A549 (cell line): ENCODE results near the gene LAMTOR5.

Experiments
- EP300 ChIP-seq, 2 experiments: fragments of >200 bp; sonication (Bioruptor Twin); formaldehyde crosslinking; IDR thresholded peaks; 2 replicates in 1 of 2; 3 replicates in 1 of 2; pipeline ENCODE4 v1.6.1; 2016 to 2017
- POLR2A ChIP-seq: IDR thresholded peaks from 2 replicates; pipeline ENCODE4 v1.6.1; 2012; ENCODE audit warnings: mild to moderate bottlenecking, low read length
- SMC3 ChIP-seq: fragments of >200 bp; sonication (Bioruptor Twin); formaldehyde crosslinking; IDR thresholded peaks from 3 replicates; pipeline ENCODE4 v1.6.1; 2018; ENCODE audit warnings: inconsistent platforms
- ZC3H11A ChIP-seq: fragments of 450-650 bp; IDR thresholded peaks from 2 replicates; pipeline ENCODE4 v1.6.1; 2014; ENCODE audit warnings: antibody characterized with exemption, mild to moderate bottlenecking
- TF ChIP-seq, protein P1 (sequence below): fragments of >200 bp; sonication (Bioruptor Twin); formaldehyde crosslinking; IDR thresholded peaks from 3 replicates; pipeline ENCODE4 v1.5.1; 2016
- TF ChIP-seq, protein P2 (sequence below): IDR thresholded peaks from 2 replicates; pipeline ENCODE4 v1.6.1; 2012
- TF ChIP-seq, protein P3 (sequence below): IDR thresholded peaks from 2 replicates; pipeline ENCODE4 v1.6.1; 2012

GRCh38 chr1:110430366-110430765 lies 22.9 kb upstream of the LAMTOR5 start:
- TF ChIP-seq, protein P1, sequence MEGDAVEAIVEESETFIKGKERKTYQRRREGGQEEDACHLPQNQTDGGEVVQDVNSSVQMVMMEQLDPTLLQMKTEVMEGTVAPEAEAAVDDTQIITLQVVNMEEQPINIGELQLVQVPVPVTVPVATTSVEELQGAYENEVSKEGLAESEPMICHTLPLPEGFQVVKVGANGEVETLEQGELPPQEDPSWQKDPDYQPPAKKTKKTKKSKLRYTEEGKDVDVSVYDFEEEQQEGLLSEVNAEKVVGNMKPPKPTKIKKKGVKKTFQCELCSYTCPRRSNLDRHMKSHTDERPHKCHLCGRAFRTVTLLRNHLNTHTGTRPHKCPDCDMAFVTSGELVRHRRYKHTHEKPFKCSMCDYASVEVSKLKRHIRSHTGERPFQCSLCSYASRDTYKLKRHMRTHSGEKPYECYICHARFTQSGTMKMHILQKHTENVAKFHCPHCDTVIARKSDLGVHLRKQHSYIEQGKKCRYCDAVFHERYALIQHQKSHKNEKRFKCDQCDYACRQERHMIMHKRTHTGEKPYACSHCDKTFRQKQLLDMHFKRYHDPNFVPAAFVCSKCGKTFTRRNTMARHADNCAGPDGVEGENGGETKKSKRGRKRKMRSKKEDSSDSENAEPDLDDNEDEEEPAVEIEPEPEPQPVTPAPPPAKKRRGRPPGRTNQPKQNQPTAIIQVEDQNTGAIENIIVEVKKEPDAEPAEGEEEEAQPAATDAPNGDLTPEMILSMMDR, result no peak
- no peak for TF ChIP-seq SMC3
- TF ChIP-seq, protein P2, sequence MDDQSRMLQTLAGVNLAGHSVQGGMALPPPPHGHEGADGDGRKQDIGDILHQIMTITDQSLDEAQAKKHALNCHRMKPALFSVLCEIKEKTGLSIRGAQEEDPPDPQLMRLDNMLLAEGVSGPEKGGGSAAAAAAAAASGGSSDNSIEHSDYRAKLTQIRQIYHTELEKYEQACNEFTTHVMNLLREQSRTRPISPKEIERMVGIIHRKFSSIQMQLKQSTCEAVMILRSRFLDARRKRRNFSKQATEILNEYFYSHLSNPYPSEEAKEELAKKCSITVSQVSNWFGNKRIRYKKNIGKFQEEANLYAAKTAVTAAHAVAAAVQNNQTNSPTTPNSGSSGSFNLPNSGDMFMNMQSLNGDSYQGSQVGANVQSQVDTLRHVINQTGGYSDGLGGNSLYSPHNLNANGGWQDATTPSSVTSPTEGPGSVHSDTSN, result no peak
- TF ChIP-seq, protein P3, sequence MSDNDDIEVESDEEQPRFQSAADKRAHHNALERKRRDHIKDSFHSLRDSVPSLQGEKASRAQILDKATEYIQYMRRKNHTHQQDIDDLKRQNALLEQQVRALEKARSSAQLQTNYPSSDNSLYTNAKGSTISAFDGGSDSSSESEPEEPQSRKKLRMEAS, result no peak
- no peak for TF ChIP-seq EP300 (IDR thresholded peaks at IDR 0.05)
- no peak for TF ChIP-seq ZC3H11A
- TF ChIP-seq POLR2A, result no peak
